GM12878 (cell line): ENCODE data around the gene NEAT1. TPM values are rescaled to one million over a fixed set of nuclear protein-coding genes. Genes with fewer than 3 reads are reported as not detected.

Experiments used
- ATAC-seq: fragments of 200-7000 bp; cut with Tn5 transposase; 3 replicates; pipeline ENCODE4 v1.9.1; 2020; ENCODE audit warnings: mild to moderate bottlenecking, moderate library complexity
- BruUV-seq: library from RNA; stranded (reverse); fragments of 400-500 nt; replicated peaks from 2 replicates; lab custom pipeline; 2021; lab: Mats Ljungman, UMichigan
- CTCF ChIA-PET: fragments of 300-600 bp; sonication (Branson Sonifier 250); formaldehyde crosslinking; extraction: SDS; loops from one replicate; lab custom pipeline; 2021; ENCODE audit warnings: inconsistent platforms; lab: Yijun Ruan, JAX
- POLR2A ChIA-PET: fragments of 350-600 bp; formaldehyde crosslinking; extraction: SDS; loops from one replicate; lab custom pipeline; 2021; ENCODE audit warnings: inconsistent platforms; lab: Charles Lee
- RAD21 ChIA-PET: fragments of 300-600 bp; sonication (Branson Sonifier 250); formaldehyde crosslinking; loops from one replicate; lab custom pipeline; 2023; ENCODE audit warnings: antibody characterized with exemption; ENCODE audit not compliant: unreplicated experiment; lab: Charles Lee
- SMC1A ChIA-PET: fragments of 300-600 bp; sonication (Branson Sonifier 250); formaldehyde crosslinking; loops from one replicate; lab custom pipeline; 2023; ENCODE audit not compliant: unreplicated experiment, uncharacterized antibody; lab: Charles Lee
- DNase-seq: peaks from one replicate; pipeline ENCODE4 v3.0.0-alpha.2; 2011; ENCODE audit warnings: low read depth, low spot score
- FAIRE-seq: peaks from 3 replicates; lab custom pipeline; 2011; peaks lifted over from hg19 to GRCh38; lab: Jason Lieb, UNC
- H2AFZ ChIP-seq: 2 replicates; pipeline ENCODE4 v1.6.0; 2011; ENCODE audit warnings: low read depth, low read length, control low read depth; ENCODE audit not compliant: control insufficient read depth
- H3K27ac ChIP-seq: 2 replicates; pipeline ENCODE4 v1.5.1; 2011; ENCODE audit warnings: control low read depth; ENCODE audit not compliant: control insufficient read depth, insufficient read depth
- H3K27me3 ChIP-seq, 2 experiments: replicated peaks in 1 of 2; 2 replicates each; pipeline versions ENCODE4 v1.6.0 to v1.6.1; 2011; ENCODE audit warnings: low read length in 1 of 2; ENCODE audit not compliant: control insufficient read depth in 2 of 2, insufficient read depth in 2 of 2
- H3K36me3 ChIP-seq, 2 experiments: 2 replicates each; pipeline ENCODE4 v1.5.1; 2011; ENCODE audit warnings: low read length in 1 of 2; ENCODE audit not compliant: control insufficient read depth in 2 of 2, insufficient read depth in 2 of 2
- H3K4me1 ChIP-seq: 2 replicates; pipeline ENCODE4 v1.6.1; 2011; ENCODE audit warnings: mild to moderate bottlenecking, low read length, moderate library complexity, mixed read lengths; ENCODE audit not compliant: control insufficient read depth, insufficient read depth
- H3K4me2 ChIP-seq: 2 replicates; pipeline ENCODE4 v1.6.0; 2011; ENCODE audit warnings: control low read depth; ENCODE audit not compliant: control insufficient read depth, insufficient read depth
- H3K4me3 ChIP-seq: fragments of 200-600 bp; sonication (generic); 2 replicates; pipeline ENCODE4 v1.5.1; 2016
- H3K79me2 ChIP-seq: 2 replicates; pipeline ENCODE4 v1.6.0; 2011; ENCODE audit warnings: low read length; ENCODE audit not compliant: control insufficient read depth, insufficient read depth
- H3K9ac ChIP-seq: 2 replicates; pipeline ENCODE4 v1.8.0; 2011; ENCODE audit warnings: low read length, control low read depth, mixed read lengths; ENCODE audit not compliant: control insufficient read depth, insufficient read depth
- H3K9me3 ChIP-seq: replicated peaks from 3 replicates; pipeline ENCODE4 v1.5.1; 2011; ENCODE audit warnings: mild to moderate bottlenecking, low read length; ENCODE audit not compliant: control insufficient read depth, insufficient read depth
- H4K20me1 ChIP-seq: 2 replicates; pipeline ENCODE4 v1.6.0; 2011; ENCODE audit not compliant: control insufficient read depth, insufficient read depth
- E4F1 ChIP-seq: fragments of 450-650 bp; IDR thresholded peaks from 2 replicates; pipeline ENCODE4 v1.6.1; 2018; ENCODE audit warnings: borderline replicate concordance, mild to moderate bottlenecking; ENCODE audit not compliant: partially characterized antibody
- POLR2A ChIP-seq: IDR thresholded peaks from 2 replicates; pipeline ENCODE4 v1.6.1; 2011; ENCODE audit warnings: low read depth, mild to moderate bottlenecking, low read length
- RELA ChIP-seq: fragments of 450-650 bp; IDR thresholded peaks from 2 replicates; pipeline ENCODE4 v1.8.0; 2014; ENCODE audit warnings: borderline replicate concordance; ENCODE audit not compliant: partially characterized antibody
- WGBS: methylation state at CpG from one replicate; pipeline ENCODE4 v1.1.6; 2016; ENCODE audit warnings: low lambda C conversion rate; ENCODE audit not compliant: insufficient replicate concordance, insufficient coverage; ENCODE audit errors: missing lambda C conversion rate; 5-methylcytosine and 5-hydroxymethylcytosine counted together
- in situ Hi-C: fragments of 300-500 bp; cut with MboI; formaldehyde crosslinking; loops from 9 replicates; pipeline ENCODE4 v1.14.3; 2018; ENCODE audit warnings: mixed read lengths
- intact Hi-C: fragments of 100-400 bp; cut with micrococcal nuclease; formaldehyde crosslinking; loops from one replicate; pipeline ENCODE4 v1.14.2; 2022; ENCODE audit not compliant: unreplicated experiment
- polyA plus RNA-seq, 11 experiments: library from polyadenylated mRNA; depleted of rRNA in 4 of 11; unstranded in 6 of 11; stranded (reverse) in 5 of 11; fragments of >200 nt; fragmentation: Nextera tagmentation in 4 of 11; fragmentation: Illumina TruSeq in 1 of 11; extraction: Ambion mirVana in 4 of 11; extraction: Trizol in 1 of 11; gene quantifications; 1 replicate in 1 of 11; 2 replicates in 10 of 11; pipeline versions ENCODE4 v1.2.1 to v1.2.3, GENCODE V29; 2011 to 2016; ENCODE audit warnings: inconsistent platforms in 2 of 11, missing spikeins in 2 of 11, low read depth in 1 of 11
- total RNA-seq, 4 experiments: library from RNA; depleted of rRNA in 3 of 4; stranded (reverse); fragments of >200 nt in 3 of 4; fragmentation: Illumina TruSeq in 1 of 4; extraction: Trizol in 1 of 4; gene quantifications; 2 replicates each; pipeline versions ENCODE4 v1.2.1 to v1.2.3, GENCODE V29; 2013 to 2021

NEAT1 gene
- total and polyA plus RNA-seq, 10 of the 15 experiments (the other 5 are each of a cell fraction or from before 2014, with no cell fraction given): 13.6 to 328 (median 69.4) TPM

DNA sequence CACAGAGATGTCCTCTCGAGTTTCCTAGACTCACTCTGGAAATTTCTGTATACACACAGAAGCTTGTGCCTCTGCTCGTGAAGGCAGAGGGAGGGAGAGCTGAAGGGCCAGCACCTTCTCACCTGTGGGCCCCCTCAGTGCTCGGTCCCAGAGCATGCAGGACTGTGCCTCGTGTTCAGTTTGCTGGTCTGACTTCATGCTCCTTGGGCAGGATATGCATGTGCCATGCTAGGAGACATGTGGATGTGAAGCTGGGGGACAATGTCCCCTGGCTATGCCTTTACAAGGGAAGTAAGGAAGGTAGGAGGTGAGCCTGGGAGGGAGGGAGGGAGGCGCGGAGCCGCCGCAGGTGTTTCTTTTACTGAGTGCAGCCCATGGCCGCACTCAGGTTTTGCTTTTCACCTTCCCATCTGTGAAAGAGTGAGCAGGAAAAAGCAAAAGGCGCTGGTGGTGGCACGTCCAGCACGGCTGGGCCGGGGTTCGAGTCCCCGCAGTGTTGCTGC, 22.6 kb downstream of the NEAT1 start:
- Histone ChIP-seq H2AFZ (no peak overlapping the region), H3K27ac (peak overlapping the region; percentile 2; the same call in 1 of the 2 replicates), H3K79me2 (peaks cover 26% of the 10 kb centered on the region), H3K4me1 (peaks cover 50% of the 10 kb centered on the region), H3K4me3 (no peak overlapping the region), H3K9ac (no peak overlapping the region), H3K36me3 (peaks cover 0 to 5% of the 10 kb centered on the region in 2 experiments; a peak in 3 of 4 replicates), H3K9me3 (no peaks in the 10 kb centered on the region), H4K20me1 (no peaks in the 10 kb centered on the region), H3K27me3 (no peaks in the 10 kb centered on the region), H3K4me2 (no peak overlapping the region)
- intact Hi-C loops (no loop called here), in situ Hi-C loops (no loop called here)
- 87% methylated on average over 15 of the region's 15 CpGs for WGBS
- RAD21 ChIA-PET: interaction anchor here (1.5 to 2.0 kb wide), 2 partner anchors 20 to 32 kb away, joined by 5 to 6 read pairs; no protein-coding TSS in a partner anchor
- BruUV-seq: no TSS peak
- SMC1A ChIA-PET: interaction anchor here (0.8 to 2.4 kb wide), 3 partner anchors 8 to 53 kb away, joined by 3 to 6 read pairs (median 3); partner anchors contain the start of gene MALAT1
- no peak for TF ChIP-seq E4F1
- peak; percentile 36; the same call in 1 of the 2 replicates for TF ChIP-seq POLR2A
- TF ChIP-seq RELA: no peak
- DNase-seq (no peak), ATAC-seq (no peak), FAIRE-seq (no peak)
- CTCF ChIA-PET: interaction anchor here (1.2 kb wide), 1 partner anchor 10 kb away, joined by 4 read pairs; no protein-coding TSS in a partner anchor
- POLR2A ChIA-PET: interaction anchor here (1.3 to 6.0 kb wide), 4 partner anchors 10 to 53 kb away, joined by 3 to 50 read pairs (median 6); partner anchors contain the start of gene MALAT1
